ENCODE data around the gene NDST3.

Gene NDST3

GRCh38 chr4:118154649-118155048 is 120.4 kb downstream of the NDST3 start:
- peak; percentile 1 for DNase-seq (ENCODE audit: low read depth)
- in situ Hi-C loops (cut with HindIII; ENCODE audit: low sequenced_read_pairs): no loop called here

GRCh38 chr4:118155516-118155915 is 121.2 kb downstream of the NDST3 start:
- TF ChIP-seq CTCF (IDR thresholded peaks at IDR 0.05; ENCODE audit: low read depth, low read length, missing control alignments): no peak
- in situ Hi-C loops (cut with HindIII; ENCODE audit: low sequenced_read_pairs): no loop called here
- no peak overlapping the region for H3K4me3 ChIP-seq (ENCODE audit: low read depth, low read length)
- DNase-seq (ENCODE audit: low read depth): no peak

More at GRCh38 chr4:118154649-118155048, 120.4 kb downstream of the NDST3 start:
- H3K4me3 ChIP-seq (ENCODE audit: low read depth, low read length): no peak overlapping the region
- no peak for TF ChIP-seq CTCF (IDR thresholded peaks at IDR 0.05; ENCODE audit: low read depth, low read length, missing control alignments)

GRCh38 chr4:118158763-118159375 is 124.6 kb downstream of the NDST3 start:
- H3K4me3 ChIP-seq (ENCODE audit: low read depth, low read length): no peak overlapping the region

GRCh38 chr4:118167306-118167705 is 133.0 kb downstream of the NDST3 start:
- in situ Hi-C loops (cut with HindIII; ENCODE audit: low sequenced_read_pairs): no loop called here
- H3K4me3 ChIP-seq (ENCODE audit: low read depth, low read length): no peak overlapping the region
- no peak for TF ChIP-seq CTCF (IDR thresholded peaks at IDR 0.05; ENCODE audit: low read depth, low read length, missing control alignments)
- DNase-seq (ENCODE audit: low read depth): no peak

More at GRCh38 chr4:118158763-118159375, 124.6 kb downstream of the NDST3 start:
- DNase-seq (ENCODE audit: low read depth): no peak
- in situ Hi-C loops (cut with HindIII; ENCODE audit: low sequenced_read_pairs): no loop called here
- TF ChIP-seq CTCF (IDR thresholded peaks at IDR 0.05; ENCODE audit: low read depth, low read length, missing control alignments): no peak

GRCh38 chr4:118171381-118171780 is 137.1 kb downstream of the NDST3 start:
- no peak for TF ChIP-seq CTCF (IDR thresholded peaks at IDR 0.05; ENCODE audit: low read depth, low read length, missing control alignments)
- H3K4me3 ChIP-seq (ENCODE audit: low read depth, low read length): no peak overlapping the region
- DNase-seq (ENCODE audit: low read depth): no peak
- in situ Hi-C loops (cut with HindIII; ENCODE audit: low sequenced_read_pairs): no loop called here

- TF ChIP-seq CTCF (IDR thresholded peaks at IDR 0.05; ENCODE audit: low read depth, low read length, missing control alignments): no peak
- H3K4me3 ChIP-seq (ENCODE audit: low read depth, low read length): no peak overlapping the region
- DNase-seq (ENCODE audit: low read depth): no peak
- in situ Hi-C loops (cut with HindIII; ENCODE audit: low sequenced_read_pairs): no loop called here
These were observed 138.8 kb downstream of the NDST3 start for GRCh38 chr4:118173126-118173525.

All from astrocyte of the cerebellum (primary cell).